HG03108 (cell line): ENCODE measurements around the gene RAD54L.
"Not testable (repeated sequence)": the region's sequence is repeated elsewhere in the genome, so short reads cannot be mapped to it uniquely, and the experiment has no call there.

Experiments
- ATAC-seq: cut with Tn5 transposase; IDR thresholded peaks from one replicate; pipeline ENCODE4 v1.9.1; 2021; ENCODE audit warnings: moderate library complexity; ENCODE audit not compliant: unreplicated experiment

RAD54L gene

GRCh38 chr1:46317323-46317722 is 69.8 kb downstream of the RAD54L start:
- no peak for ATAC-seq

DNA sequence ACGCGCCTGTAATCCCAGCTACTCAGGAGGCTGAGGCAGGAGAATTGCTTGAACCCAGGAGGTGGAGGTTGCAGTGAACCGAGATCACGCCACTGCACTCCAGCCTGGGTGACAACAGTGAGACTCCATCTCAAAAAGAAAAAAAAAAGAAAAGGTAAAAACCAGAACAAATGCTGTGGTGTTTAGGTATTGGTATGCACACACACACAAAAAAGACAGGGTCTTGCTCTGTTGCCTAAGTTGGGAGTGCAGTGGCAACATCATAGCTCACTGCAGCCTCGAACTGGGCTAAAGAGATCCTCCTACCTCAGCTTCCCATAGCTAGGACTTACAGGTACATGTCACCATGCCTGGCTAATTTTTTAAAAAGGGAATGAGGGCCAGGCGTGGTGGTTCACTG is 71.7 kb downstream of the RAD54L start:
- ATAC-seq = not testable (repeated sequence)

GRCh38 chr1:46319960-46320914 is 72.7 kb downstream of the RAD54L start:
- ATAC-seq = not testable (repeated sequence)

DNA sequence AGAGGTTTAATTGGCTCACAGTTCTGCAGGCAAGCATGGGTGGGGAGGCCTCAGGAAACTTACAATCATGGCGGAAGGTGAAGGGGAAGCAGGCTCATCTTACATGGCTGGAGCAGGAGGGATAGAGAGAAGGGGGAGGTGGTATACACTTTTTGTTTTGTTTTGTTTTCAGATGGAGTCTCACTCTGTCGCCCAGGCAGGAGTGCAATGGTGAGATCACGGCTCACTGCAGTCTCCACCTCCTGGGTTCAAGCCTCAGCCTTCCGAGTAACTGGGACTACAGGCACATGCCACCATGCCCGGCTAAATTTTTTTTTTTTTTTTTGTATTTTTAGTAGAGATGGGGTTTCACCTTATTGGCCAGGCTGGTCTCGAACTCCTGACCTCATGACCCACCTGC is 74.6 kb downstream of the RAD54L start:
- ATAC-seq = not testable (repeated sequence)

DNA sequence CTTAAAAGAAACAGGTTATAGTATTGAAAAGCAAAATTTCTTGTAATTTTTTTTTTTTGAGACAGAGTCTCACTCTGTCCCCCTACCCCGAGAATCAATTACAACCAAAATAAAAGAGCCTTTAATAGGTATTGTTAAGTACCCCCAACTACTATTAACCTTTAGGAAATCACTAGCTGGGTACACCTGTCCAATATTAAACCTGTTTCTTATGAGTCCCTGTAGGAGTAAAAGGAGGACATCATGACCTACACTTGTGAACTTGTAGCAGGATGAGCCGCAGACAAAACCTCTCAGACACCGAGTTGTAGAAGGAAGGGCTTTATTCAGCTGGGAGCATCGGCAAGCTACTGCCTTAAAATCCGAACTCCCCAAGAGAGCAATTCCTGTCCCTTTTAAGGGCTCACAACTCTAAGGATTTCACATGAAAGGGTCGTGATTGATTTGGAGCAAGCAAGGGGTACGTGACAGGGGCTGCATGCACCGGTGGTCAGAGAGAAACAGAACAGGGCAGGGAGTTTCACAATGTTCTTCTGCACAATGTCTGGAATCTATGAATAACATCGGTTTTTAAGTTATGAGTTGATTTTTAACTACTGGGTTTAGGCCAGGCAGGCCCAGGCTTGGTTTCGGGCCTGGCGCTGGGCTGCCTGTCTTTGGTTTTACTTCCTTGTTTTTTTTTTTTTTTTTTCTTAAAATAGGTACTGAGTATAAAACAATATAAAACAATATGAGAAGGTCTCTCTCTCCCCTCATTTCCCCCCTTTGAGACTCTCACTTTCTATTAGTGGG is 77.9 kb downstream of the RAD54L start:
- ATAC-seq = not testable (repeated sequence)
